Immature natural killer cell (primary cell): ENCODE measurements around the gene SORCS1. TPM values are rescaled to one million over a fixed set of nuclear protein-coding genes. Genes with fewer than 3 reads are reported as not detected.

ENCODE experiments used
- DNase-seq, 3 donors: peaks; one replicate each; pipeline ENCODE4 v3.0.0; 2022; ENCODE audit warnings: mixed read lengths in 1 of 3
- H3K27ac Mint-ChIP-seq, 6 donors: one replicate each; pipeline ENCODE4 v1.8.0; 2020; ENCODE audit warnings: mixed read lengths in 6 of 6, mild to moderate bottlenecking in 5 of 6, inconsistent platforms in 4 of 6, moderate library complexity in 3 of 6
- H3K27me3 Mint-ChIP-seq, 3 donors: one replicate each; pipeline ENCODE4 v1.8.0; 2020 to 2021; ENCODE audit warnings: low read depth in 3 of 3, mild to moderate bottlenecking in 3 of 3, mixed read lengths in 3 of 3, moderate library complexity in 3 of 3, inconsistent platforms in 1 of 3
- H3K36me3 Mint-ChIP-seq, 3 donors: one replicate each; pipeline ENCODE4 v1.8.0; 2020; ENCODE audit warnings: mixed read lengths in 3 of 3, inconsistent platforms in 2 of 3, mild to moderate bottlenecking in 2 of 3
- H3K4me1 Mint-ChIP-seq, 2 donors: one replicate each; pipeline ENCODE4 v1.8.0; 2020; ENCODE audit warnings: inconsistent platforms in 2 of 2, mild to moderate bottlenecking in 2 of 2, mixed read lengths in 2 of 2, moderate library complexity in 1 of 2
- H3K4me3 Mint-ChIP-seq, 5 donors: one replicate each; pipeline ENCODE4 v1.8.0; 2020; ENCODE audit warnings: mild to moderate bottlenecking in 5 of 5, mixed read lengths in 5 of 5, inconsistent platforms in 3 of 5, moderate library complexity in 3 of 5
- H3K9me3 Mint-ChIP-seq, 6 donors: one replicate each; pipeline ENCODE4 v1.8.0; 2020; ENCODE audit warnings: mild to moderate bottlenecking in 6 of 6, mixed read lengths in 6 of 6, inconsistent platforms in 4 of 6, moderate library complexity in 3 of 6
- polyA plus RNA-seq, 3 donors: library from polyadenylated mRNA; unstranded; fragments of 300-500 nt; fragmentation: Illumina TruSeq; gene quantifications; one replicate each; pipeline ENCODE4 v1.2.3, GENCODE V29; 2021

The SORCS1 gene
- polyA plus RNA-seq, 3 donors from 2014 or later = not detected

DNA sequence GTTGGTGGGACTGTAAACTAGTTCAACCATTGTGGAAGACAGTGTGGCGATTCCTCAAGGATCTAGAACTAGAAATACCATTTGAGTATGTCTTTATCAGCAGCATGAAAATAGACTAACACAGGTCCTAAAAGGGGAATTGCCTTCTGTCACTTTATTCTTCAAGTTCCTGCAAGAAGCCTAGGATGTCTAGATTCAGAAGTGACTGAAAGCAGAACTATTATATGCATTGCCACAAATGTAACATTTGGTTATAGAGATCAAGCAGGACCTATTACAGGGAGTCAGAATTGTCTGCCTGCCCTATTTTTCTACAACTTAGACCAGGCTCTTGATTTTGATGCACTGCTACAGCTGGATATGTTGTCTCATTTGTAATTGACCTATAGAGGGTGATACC is 364.7 kb downstream of the SORCS1 start:
- peak overlapping the region in 1 of 6 donors; percentile 87 for H3K27ac Mint-ChIP-seq
- H3K9me3 Mint-ChIP-seq = no peaks in the 10 kb centered on the region
- no peak overlapping the region for H3K4me3 Mint-ChIP-seq
- no peaks in the 10 kb centered on the region for H3K36me3 Mint-ChIP-seq
- H3K27me3 Mint-ChIP-seq = peaks cover 0 to 4% (median 0%) of the 10 kb centered on the region in 3 donors
- no peak for DNase-seq
- H3K4me1 Mint-ChIP-seq = peaks cover 18 to 27% of the 10 kb centered on the region in 2 donors

DNA sequence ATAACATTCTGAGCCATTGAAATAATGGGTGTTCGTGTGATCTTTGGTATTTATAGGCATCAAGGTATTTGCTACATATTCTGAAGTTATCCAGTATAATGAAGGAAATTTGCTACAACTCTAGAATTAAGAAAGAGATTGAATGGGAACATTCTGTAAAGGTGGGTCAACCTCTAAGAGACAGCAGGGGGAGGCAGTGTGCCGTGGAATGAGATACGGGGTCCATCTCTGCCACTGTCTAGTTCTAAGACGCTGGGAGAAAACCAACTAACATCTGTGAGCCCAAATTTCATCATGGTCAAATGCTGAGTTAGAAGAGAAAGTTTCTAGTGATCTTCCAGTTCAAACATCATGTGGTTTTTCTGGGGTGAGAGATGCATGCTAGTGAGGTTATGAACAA is 368.9 kb downstream of the SORCS1 start:
- H3K27ac Mint-ChIP-seq = peak overlapping the region in 1 of 6 donors; percentile 48
- DNase-seq = peak; percentile 25 to 57 (median 50)
- H3K36me3 Mint-ChIP-seq = no peaks in the 10 kb centered on the region
- peaks cover 31 to 42% of the 10 kb centered on the region in 2 donors for H3K4me1 Mint-ChIP-seq
- no peak overlapping the region for H3K4me3 Mint-ChIP-seq
- H3K9me3 Mint-ChIP-seq = no peaks in the 10 kb centered on the region
- H3K27me3 Mint-ChIP-seq = peaks cover 0 to 6% (median 0%) of the 10 kb centered on the region in 3 donors

DNA sequence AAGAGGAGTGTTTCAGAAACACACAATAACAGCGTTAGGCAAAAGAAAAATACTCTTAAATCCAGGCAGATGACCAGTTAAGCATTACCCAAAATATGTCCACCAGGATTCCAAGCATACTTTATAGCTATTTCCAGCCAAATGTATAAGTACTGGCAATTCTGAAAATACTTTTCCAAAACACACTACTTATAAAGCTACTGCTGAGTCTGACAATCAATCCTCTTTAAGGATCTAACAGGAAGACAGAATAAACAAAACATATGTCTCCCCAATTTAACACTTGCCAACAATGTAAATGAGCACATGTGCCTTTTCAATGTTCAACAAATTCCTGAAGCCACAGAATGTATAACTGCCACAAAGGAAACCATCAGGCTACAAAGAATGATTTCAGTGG is 370.9 kb downstream of the SORCS1 start:
- Mint-ChIP-seq H3K36me3 (no peaks in the 10 kb centered on the region), H3K9me3 (peaks cover 0 to 2% (median 0%) of the 10 kb centered on the region in 6 donors), H3K4me3 (no peak overlapping the region), H3K27ac (peak overlapping the region in 3 of 6 donors; percentile 21 to 68 (median 38)), H3K27me3 (peaks cover 0 to 7% (median 2%) of the 10 kb centered on the region in 3 donors), H3K4me1 (peaks cover 30 to 44% of the 10 kb centered on the region in 2 donors)
- no peak for DNase-seq

DNA sequence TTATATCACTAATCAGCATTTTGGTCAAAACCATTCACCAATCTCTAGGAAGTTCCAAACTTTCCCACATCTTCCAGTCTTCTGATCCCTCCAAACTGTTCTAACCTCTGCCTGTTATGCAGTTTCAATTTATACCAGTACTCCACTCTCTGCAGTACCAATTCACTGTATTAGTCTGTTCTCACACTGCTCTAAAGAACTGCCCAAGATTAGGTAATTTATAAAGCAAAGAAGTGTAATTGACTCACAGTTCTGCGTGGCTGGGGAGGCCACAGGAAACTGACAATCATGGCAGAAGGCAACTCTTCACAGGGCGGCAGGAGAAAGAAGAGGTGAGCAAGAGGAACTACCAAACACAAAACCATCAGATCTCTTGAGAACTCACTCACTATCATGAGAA is 374.9 kb downstream of the SORCS1 start:
- peaks cover 20 to 25% of the 10 kb centered on the region in 2 donors for H3K4me1 Mint-ChIP-seq
- no peak overlapping the region for H3K4me3 Mint-ChIP-seq
- no peak overlapping the region for H3K27ac Mint-ChIP-seq
- peaks cover 0 to 7% (median 3%) of the 10 kb centered on the region in 3 donors for H3K27me3 Mint-ChIP-seq
- DNase-seq = no peak
- peaks cover 0 to 3% (median 0%) of the 10 kb centered on the region in 3 donors for H3K36me3 Mint-ChIP-seq
- H3K9me3 Mint-ChIP-seq = peaks cover 0 to 2% (median 0%) of the 10 kb centered on the region in 6 donors

DNA sequence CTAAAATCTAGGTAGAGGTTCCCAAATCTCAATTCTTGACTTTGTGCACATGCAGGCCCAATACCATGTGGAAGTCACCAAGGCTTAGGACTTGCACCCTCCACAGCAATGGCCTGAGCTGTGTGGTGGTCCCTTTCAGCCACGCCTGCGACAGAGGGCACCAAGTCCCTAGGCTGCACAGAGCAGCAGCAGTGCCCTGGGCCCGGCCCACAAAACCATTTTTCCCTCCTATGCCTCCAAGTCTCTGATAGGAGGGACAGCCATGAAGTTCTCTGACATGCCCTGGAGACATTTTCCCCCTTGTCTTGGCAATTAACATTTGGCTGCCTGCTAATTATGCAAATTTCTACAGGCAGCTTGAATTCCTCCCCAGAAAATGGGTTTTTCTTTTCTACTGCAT is 375.5 kb downstream of the SORCS1 start:
- Mint-ChIP-seq H3K4me1 (peaks cover 18 to 23% of the 10 kb centered on the region in 2 donors), H3K36me3 (peaks cover 0 to 6% (median 0%) of the 10 kb centered on the region in 3 donors), H3K27me3 (peaks cover 0 to 10% (median 3%) of the 10 kb centered on the region in 3 donors), H3K4me3 (no peak overlapping the region), H3K27ac (no peak overlapping the region), H3K9me3 (peaks cover 0 to 2% (median 0%) of the 10 kb centered on the region in 6 donors)
- DNase-seq = no peak

DNA sequence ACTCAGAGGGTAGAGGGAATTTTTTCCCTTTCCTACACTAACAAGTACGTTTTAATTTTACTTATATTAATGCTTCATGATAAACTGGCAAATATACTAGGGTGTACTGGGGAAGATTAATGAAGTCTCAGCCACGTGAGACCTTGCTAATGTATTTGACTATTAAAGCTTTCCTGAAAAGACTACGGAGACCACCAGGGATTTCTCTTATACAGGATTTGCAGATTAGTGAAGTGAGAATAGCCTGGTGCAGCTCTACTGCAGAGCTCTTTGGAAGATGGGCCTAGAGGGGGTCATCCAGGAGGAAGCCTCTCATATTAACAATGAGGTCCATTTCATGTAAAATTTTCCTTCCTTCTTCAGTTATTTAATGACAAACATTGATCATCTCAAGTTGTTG is 379.0 kb downstream of the SORCS1 start:
- Mint-ChIP-seq H3K4me1 (peaks cover 7 to 11% of the 10 kb centered on the region in 2 donors), H3K4me3 (no peak overlapping the region), H3K27me3 (peaks cover 3 to 12% (median 4%) of the 10 kb centered on the region in 3 donors), H3K27ac (no peak overlapping the region), H3K9me3 (peaks cover 0 to 2% (median 0%) of the 10 kb centered on the region in 6 donors), H3K36me3 (peaks cover 0 to 6% (median 0%) of the 10 kb centered on the region in 3 donors)
- DNase-seq = no peak

DNA sequence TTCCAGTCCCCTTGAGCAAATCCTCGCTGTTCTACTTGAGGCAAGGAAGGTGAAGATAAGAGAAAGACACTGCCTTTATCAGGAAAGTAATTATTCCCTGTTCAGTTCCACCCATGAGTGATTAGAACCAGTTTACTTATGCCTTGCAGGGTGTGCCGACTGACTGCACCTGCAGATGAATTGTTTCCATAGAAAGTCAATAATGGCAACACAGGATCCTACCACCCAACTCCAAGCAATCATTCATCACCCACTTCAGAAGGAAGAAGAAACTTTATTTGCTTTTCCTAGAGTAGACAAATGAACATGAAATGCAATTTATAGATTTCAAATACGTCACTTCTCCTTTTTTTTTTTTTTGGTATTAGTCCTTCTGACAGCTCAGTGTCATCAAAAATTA is 383.9 kb downstream of the SORCS1 start:
- no peak overlapping the region for H3K27ac Mint-ChIP-seq
- no peaks in the 10 kb centered on the region for H3K4me1 Mint-ChIP-seq
- DNase-seq = no peak
- H3K4me3 Mint-ChIP-seq = no peak overlapping the region
- H3K9me3 Mint-ChIP-seq = peaks cover 0 to 2% (median 0%) of the 10 kb centered on the region in 6 donors
- H3K36me3 Mint-ChIP-seq = peaks cover 0 to 4% (median 0%) of the 10 kb centered on the region in 3 donors
- peaks cover 0 to 10% (median 10%) of the 10 kb centered on the region in 3 donors for H3K27me3 Mint-ChIP-seq

DNA sequence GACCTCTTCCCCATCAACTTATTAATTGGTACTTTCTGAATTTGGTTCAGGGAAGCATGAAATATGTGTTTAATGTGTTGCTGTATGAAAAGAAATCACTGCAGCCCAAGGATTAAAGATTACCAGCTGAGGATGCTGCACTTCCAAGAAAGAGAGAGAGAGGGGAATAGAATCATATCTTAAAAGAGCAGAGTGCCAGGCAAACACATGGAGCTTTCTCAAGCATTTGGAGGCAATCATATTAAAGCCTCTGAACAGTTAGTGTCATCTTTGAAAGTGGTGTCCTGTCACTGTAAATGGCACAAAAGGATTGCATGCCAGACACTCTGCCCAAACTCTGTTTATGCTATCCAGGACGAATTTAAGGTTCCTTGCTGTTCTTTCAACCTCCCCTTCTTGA is 386.7 kb downstream of the SORCS1 start:
- peaks cover 0 to 12% (median 4%) of the 10 kb centered on the region in 3 donors for H3K27me3 Mint-ChIP-seq

DNA sequence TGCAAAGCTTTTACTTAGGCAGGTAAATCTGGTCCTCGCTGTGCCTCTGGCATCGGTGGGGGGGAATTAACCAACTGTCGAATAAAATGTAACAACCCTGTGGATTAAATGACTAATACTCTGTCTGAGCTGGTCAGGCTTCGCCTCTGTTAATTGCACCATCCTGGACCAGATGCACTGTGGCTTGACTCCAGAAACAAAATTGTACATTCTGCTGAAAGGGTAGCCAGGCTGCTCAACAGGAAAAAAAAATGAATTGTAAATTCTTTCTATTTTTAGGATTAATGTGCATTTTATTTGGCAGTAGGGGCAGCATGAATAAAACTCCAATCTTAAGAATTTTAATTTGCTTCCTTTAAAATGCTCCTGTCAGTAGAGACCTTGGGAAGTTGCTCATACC is 389.4 kb downstream of the SORCS1 start:
- H3K9me3 Mint-ChIP-seq = no peaks in the 10 kb centered on the region

More for the DNA sequence above, 386.7 kb downstream of the SORCS1 start:
- H3K9me3 Mint-ChIP-seq = peaks cover 0 to 2% (median 0%) of the 10 kb centered on the region in 6 donors
- H3K27ac Mint-ChIP-seq = no peak overlapping the region
- H3K4me1 Mint-ChIP-seq = no peaks in the 10 kb centered on the region
- H3K4me3 Mint-ChIP-seq = no peak overlapping the region
- DNase-seq = no peak
- no peaks in the 10 kb centered on the region for H3K36me3 Mint-ChIP-seq

DNA sequence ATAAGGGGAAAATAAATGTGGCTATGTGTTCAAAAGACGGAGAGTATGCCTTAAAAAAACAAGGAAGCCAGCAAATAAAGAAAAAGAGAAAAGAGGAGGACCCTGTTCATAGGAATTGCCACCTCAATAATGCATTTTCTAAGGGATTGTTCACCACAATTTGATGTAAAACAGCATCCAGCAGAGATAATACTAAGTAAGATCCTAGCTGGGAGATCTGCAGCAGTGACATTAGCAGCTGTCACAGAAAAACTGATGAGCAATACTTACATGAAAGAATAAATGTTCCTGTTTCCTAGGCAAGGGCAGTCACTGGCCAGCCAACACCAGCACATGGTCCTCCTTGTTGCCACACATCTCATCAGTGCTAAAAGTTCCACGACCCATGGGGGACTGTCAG is 391.5 kb downstream of the SORCS1 start:
- Mint-ChIP-seq H3K4me3 (no peak overlapping the region), H3K27me3 (peaks cover 0 to 4% (median 0%) of the 10 kb centered on the region in 3 donors), H3K9me3 (no peaks in the 10 kb centered on the region), H3K36me3 (no peaks in the 10 kb centered on the region), H3K27ac (no peak overlapping the region), H3K4me1 (no peaks in the 10 kb centered on the region)
- DNase-seq = no peak

More for the DNA sequence above, 389.4 kb downstream of the SORCS1 start:
- peaks cover 0 to 7% (median 0%) of the 10 kb centered on the region in 3 donors for H3K27me3 Mint-ChIP-seq
- H3K27ac Mint-ChIP-seq = no peak overlapping the region
- no peaks in the 10 kb centered on the region for H3K4me1 Mint-ChIP-seq
- no peaks in the 10 kb centered on the region for H3K36me3 Mint-ChIP-seq
- no peak overlapping the region for H3K4me3 Mint-ChIP-seq
- DNase-seq = no peak

DNA sequence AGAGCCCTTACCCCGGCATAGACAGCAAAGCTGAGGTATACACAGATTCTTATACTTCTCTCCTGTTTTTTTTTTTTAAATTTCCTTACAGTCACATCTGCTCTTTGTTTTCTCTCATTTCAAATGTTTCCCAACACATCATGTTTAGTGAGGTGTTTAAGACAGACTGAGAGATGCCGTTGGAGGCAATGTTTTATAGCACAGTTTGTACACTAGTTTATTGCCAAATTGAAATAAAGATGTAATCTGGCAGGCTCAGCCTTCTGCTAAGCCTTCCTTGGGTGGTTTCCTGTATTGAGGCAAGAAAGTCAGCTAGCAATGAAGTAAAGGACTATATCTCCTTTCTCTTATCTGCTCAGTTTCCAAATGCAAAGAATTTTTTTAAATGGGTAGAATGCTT is 393.4 kb downstream of the SORCS1 start:
- Mint-ChIP-seq H3K4me3 (no peak overlapping the region), H3K9me3 (no peaks in the 10 kb centered on the region), H3K27ac (no peak overlapping the region), H3K4me1 (no peaks in the 10 kb centered on the region), H3K27me3 (peaks cover 0 to 4% (median 0%) of the 10 kb centered on the region in 3 donors), H3K36me3 (no peaks in the 10 kb centered on the region)
- no peak for DNase-seq

DNA sequence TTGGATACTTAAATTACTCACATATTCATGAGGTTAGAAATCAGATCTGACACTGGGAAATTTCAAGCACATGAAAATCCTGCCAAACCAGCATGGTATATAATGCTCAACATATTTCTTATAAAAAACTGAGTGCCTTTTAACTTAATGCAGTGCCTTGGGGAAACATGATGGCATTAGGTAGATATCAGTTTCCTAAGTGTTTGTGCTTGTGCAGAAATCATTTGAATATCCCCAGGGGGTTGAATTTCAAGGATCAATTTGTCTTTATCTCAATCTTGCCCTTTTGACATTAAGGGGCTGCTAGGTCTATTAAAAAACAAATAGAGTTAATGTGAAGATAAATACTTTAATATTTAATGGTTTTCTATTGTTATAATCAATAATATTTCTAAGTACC is 396.3 kb downstream of the SORCS1 start:
- DNase-seq = no peak
- Mint-ChIP-seq H3K4me3 (no peak overlapping the region), H3K9me3 (peaks cover 0 to 5% (median 0%) of the 10 kb centered on the region in 6 donors), H3K4me1 (no peaks in the 10 kb centered on the region), H3K27ac (no peak overlapping the region), H3K27me3 (peaks cover 0 to under 1% (median 0%) of the 10 kb centered on the region in 3 donors), H3K36me3 (no peaks in the 10 kb centered on the region)

DNA sequence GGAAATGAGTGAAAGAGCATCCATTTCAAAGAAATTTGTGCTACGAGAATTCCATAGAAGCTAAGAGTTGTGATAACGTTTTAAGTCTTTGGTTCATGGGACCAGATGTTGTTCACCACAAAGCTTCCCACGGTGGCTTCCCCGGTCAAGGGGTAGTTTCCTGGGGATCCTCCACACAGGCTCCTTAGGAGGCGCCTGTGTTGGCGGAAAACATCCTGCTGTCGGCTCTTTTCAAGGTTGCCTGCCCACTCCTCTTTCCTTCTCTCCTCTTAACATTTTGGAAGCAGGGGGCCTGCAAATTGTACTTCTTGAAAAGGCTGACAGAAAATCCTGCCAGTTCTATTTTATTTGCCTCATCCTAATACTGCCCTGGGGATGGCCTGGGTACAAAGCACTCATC is 398.6 kb downstream of the SORCS1 start:
- Mint-ChIP-seq H3K36me3 (no peaks in the 10 kb centered on the region), H3K4me3 (no peak overlapping the region), H3K27me3 (no peaks in the 10 kb centered on the region)

DNA sequence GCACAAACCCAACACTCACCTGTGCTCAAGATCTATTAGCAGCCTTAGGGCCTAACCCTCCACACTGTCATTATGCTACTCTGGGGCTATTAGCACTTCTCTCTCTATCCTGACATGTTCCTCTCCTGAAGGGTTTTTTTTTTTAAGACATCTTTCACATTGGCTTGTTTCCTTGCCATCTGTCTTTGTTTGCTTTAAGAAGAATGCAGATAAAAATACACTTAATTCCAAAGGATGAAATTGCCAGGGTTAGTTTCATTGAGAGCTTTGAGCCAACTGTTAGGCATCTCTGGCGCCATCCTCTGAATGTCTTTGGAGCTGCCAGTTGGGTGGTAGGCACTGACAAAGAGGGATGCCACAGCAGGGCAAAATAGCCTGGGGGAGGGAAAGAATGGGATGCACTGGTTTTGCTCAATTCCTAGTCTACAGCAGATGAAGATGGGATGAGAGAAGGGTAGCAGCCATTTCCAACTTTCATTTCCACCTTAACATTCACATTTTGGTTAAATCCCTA is 399.2 kb downstream of the SORCS1 start:
- H3K4me3 Mint-ChIP-seq = no peak overlapping the region
- peaks cover 0 to 1% of the 10 kb centered on the region in 2 donors for H3K4me1 Mint-ChIP-seq
- H3K9me3 Mint-ChIP-seq = peaks cover 0 to 5% (median 0%) of the 10 kb centered on the region in 6 donors
- no peaks in the 10 kb centered on the region for H3K36me3 Mint-ChIP-seq
- H3K27ac Mint-ChIP-seq = no peak overlapping the region
- H3K27me3 Mint-ChIP-seq = no peaks in the 10 kb centered on the region
- DNase-seq = no peak

More for the DNA sequence above, 398.6 kb downstream of the SORCS1 start:
- H3K27ac Mint-ChIP-seq = no peak overlapping the region
- no peak for DNase-seq
- peaks cover 0 to 5% (median 0%) of the 10 kb centered on the region in 6 donors for H3K9me3 Mint-ChIP-seq
- peaks cover 0 to 1% of the 10 kb centered on the region in 2 donors for H3K4me1 Mint-ChIP-seq

DNA sequence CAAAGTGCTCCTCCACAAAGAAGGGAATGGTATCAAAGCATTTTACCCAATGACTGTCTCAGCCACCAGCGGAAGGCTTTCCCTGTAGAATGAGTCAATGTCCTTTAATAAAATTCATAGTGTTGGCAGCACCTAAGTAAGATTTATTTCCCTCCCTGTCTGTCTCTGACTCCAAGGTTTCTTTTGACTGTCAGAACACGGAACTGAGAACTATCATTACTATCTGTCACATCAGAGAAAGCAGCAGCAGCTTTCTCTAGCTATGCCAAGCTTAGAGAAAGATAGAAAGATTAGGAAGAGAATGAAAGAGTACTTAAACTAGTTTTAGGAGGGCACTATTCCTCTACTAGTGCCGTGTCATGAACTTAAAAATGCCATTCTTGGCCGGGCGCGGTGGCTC is 400.1 kb downstream of the SORCS1 start:
- no peak for DNase-seq
- Mint-ChIP-seq H3K36me3 (no peaks in the 10 kb centered on the region), H3K9me3 (peaks cover 0 to 5% (median 0%) of the 10 kb centered on the region in 6 donors), H3K27me3 (peaks cover 0 to 2% (median 0%) of the 10 kb centered on the region in 3 donors), H3K4me3 (no peak overlapping the region), H3K27ac (no peak overlapping the region), H3K4me1 (peaks cover 0 to 1% of the 10 kb centered on the region in 2 donors)
